ENCODE data around the gene ELSPBP1.
"Not testable (repeated sequence)": the region's sequence is repeated elsewhere in the genome, so short reads cannot be mapped to it uniquely, and the experiment has no call there.

ELSPBP1 gene

GRCh38 chr19:48043675-48044258 is 49.3 kb downstream of the ELSPBP1 start, which contains the start of gene CABP5:
CABP5 (minus strand) TSS chr19:48044079; CDS start chr19:48043922, 157 bp downstream.
- no peak for DNase-seq

DNA sequence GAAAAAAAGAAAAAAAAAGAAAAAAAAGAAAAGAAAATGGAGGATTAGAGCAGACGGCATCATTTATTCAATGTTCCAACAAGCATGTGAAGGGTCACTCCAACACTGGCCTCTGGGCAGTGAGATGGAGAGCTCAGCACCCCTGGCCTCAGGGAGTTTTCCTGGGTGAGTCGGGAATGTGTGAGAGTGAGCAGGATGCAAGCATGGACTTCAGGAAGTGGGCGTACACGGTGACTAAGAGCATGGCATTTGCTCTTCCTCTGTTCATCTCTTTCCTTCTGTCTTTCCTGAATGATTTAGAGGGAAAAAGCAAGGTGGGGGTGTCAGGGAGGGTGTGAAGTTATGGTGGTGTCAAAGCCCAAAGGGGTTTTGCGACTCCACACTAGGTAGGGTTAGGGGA is 50.1 kb downstream of the ELSPBP1 start:
- peak; percentile 18 for DNase-seq

- no peak for DNase-seq
These were observed 57.1 kb downstream of the ELSPBP1 start for GRCh38 chr19:48051335-48052033.

DNA sequence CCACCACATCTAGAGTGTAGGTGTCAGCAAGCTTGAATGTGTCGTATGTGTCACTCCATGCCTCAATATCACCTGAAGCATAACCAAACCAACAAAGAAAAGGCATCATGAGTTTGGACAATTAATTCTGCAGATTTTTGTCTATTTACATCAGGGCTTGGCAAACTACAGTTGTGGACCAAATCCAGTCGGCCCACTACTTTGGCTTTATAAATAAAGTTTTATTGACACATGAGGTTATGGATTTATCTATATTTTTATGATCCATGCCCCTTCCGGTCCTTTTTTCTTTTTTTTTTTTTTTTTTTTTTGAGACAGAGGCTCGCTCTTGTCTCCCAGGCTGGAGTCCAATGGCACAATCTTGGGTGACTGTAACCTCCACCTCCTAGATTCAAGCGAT is 58.6 kb downstream of the ELSPBP1 start:
- DNase-seq = no peak

DNA sequence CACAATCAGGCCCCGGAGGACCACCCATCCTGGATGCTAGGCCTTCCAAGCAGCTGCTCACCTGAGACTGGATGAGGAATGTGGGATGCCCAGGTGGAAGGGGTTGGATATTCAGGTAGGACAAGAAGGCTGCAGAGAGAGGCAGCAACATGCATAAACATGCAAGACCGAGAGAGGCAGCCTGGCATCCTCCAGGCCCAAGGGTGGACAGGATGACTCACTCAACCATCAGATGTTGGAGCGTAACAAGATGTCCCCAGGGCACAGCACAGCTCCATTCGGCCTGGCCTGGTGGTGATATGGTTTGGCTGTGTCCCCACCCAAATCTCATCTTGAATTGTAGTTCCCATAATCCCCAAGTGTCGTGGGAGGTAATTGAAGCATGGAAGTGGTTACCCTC is 59.4 kb downstream of the ELSPBP1 start:
- DNase-seq = no peak

GRCh38 chr19:48059331-48059730 is 64.9 kb downstream of the ELSPBP1 start:
- DNase-seq = no peak

DNA sequence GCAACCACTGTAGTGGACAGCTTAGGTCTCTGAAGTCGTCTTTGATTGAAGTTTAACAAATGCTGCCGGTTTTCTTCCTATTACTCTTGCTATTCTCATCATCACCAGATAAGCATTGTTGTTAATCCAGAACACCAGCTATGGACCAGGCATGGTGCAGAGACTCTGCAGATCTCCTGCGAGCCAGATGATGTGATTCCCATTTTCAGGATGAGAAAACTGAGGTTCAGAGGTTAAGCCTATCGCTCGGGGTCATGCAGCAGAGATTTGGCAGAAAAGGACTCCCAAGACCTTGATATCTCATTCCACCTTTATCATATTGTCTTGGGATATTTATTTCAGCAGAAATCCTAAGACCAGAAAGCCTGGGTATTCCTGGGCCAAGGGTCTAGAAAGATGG is 65.9 kb downstream of the ELSPBP1 start:
- no peak for DNase-seq

DNA sequence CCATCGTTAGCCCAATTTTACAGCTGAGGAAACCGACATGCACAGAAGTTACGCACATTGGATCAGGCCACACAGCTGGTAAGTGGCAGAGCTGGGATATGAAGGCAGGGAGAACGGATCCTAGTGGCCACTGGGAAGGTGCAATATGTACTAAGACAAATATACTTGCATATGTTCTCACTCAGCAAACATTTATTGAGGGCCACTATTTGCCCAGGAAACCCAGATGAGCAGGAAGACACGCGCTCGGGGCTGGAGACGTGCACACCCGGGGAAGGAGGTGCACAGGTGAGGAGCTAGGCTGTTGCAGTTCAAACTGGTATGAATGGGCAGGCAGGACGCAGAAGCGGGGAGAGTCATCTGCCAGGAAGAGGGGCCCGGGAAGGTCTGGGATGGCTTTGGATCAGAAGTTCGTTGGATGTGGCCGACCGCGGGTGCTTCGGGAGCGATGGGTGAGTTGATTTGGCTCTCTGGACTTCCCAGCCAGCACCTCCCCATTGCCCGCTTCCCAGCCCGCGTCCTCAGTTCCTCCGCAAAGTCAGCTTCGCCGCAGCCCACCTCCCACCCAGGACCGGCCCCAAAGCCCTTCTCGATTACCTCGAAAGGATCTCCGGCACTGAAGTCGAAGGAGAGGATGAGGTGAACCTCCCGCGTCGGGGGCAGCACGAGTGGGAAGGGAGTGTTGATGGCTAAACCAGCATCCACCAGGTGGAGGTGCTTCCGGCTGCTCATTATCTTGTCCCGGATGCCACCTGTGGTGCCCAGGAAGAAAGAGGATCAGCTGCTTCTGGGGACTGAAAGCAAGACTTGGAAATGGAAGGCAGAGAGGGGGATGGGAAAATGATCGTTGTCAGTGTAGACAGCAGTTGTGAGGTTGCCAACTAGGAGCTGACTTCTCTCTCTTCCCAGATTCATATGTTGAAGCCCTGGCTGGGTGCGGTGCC is 67.2 kb downstream of the ELSPBP1 start:
- no peak for DNase-seq

DNA sequence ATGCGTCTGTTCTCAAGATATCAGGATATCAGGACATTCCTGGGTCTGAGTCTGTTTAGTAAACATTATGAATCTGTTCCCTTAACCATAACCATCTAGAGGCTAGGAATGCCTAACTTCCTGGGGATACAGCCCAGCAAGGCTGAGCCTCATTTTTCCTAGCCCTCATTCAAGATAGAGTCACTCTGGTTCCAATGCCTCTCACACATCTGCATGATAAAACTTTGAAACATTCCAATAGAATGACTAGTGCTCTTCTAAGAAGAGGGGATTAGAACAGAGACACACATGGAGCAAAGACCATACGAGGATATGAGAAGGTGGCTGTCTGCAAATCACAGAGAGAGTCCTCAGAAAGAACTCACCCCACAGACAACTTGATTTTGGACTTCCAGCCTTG is 70.1 kb downstream of the ELSPBP1 start:
- DNase-seq = peak; percentile 15

- DNase-seq = no peak
These were observed 75.0 kb downstream of the ELSPBP1 start for GRCh38 chr19:48069435-48069834.

DNA sequence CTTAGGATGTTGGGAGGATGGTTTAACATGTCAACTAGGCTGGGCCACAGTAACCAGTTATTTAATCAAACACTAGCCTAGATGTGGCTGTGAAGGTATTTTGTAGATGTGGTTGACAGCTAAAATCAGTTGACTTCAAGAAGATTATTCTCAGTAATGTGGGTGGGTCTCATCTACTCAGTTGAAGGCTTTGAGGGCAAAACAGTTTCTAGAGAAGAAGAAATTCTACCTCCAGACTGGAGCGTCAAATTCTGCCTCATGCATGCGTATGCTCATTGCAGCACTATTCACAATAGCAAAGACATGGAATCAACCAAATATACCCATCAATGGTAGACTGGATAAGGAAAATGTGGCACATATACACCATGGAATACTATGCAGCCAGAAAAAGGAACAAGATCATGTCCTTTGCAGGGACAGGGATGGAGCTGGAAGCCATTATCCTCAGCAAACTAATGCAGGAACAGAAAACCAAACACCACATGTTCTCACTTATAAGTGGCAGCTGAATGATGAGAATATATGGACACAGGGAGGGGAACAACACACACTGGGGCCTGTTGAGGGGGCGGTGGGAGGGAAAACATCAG is 75.8 kb downstream of the ELSPBP1 start:
- not testable (repeated sequence) for DNase-seq
